Psoas muscle (tissue), 8 donors: ENCODE measurements around the gene AKIRIN1. TPM values are rescaled to one million over a fixed set of nuclear protein-coding genes. Genes with fewer than 3 reads are reported as not detected.
A peak's percentile ranks its signal among the peaks of the same experiment; 100 is the strongest.

Source experiments
- ATAC-seq, 4 donors: fragments of 200-7000 bp; cut with Tn5 transposase; one replicate each; pipeline ENCODE4 v1.9.1; 2020; ENCODE audit warnings: moderate library complexity in 3 of 4, mild to moderate bottlenecking in 2 of 4
- DNase-seq, 2 donors: peaks; one replicate each; pipeline ENCODE4 v3.0.0-alpha.2; 2020
- H3K27ac ChIP-seq: fragments of 200-600 bp; one replicate; pipeline ENCODE4 v1.8.0; 2022
- H3K27me3 ChIP-seq, 3 donors: fragments of 200-600 bp in 1 of 3; one replicate each; pipeline versions ENCODE4 v1.6.1 to v1.8.0; 2013 to 2022; ENCODE audit warnings: low read length in 2 of 3, mild to moderate bottlenecking in 2 of 3, moderate library complexity in 1 of 3; ENCODE audit not compliant: insufficient read depth in 3 of 3
- H3K36me3 ChIP-seq, 2 donors: fragments of 200-600 bp in 1 of 2; one replicate each; pipeline versions ENCODE4 v1.6.1 to v1.8.0; 2013 to 2022; ENCODE audit warnings: low read depth in 1 of 2, mild to moderate bottlenecking in 1 of 2, moderate library complexity in 1 of 2; ENCODE audit not compliant: insufficient read depth in 1 of 2
- H3K4me1 ChIP-seq: fragments of 200-600 bp; one replicate; pipeline ENCODE4 v1.8.0; 2022
- H3K4me3 ChIP-seq: fragments of 200-600 bp; one replicate; pipeline ENCODE4 v1.8.0; 2022; ENCODE audit warnings: mild to moderate bottlenecking
- H3K9me3 ChIP-seq: fragments of 200-600 bp; one replicate; pipeline ENCODE4 v1.8.0; 2022
- CTCF ChIP-seq: fragments of 200-600 bp; IDR thresholded peaks from one replicate; pipeline ENCODE4 v1.8.0; 2022; ENCODE audit warnings: antibody characterized with exemption
- WGBS, 3 donors: extraction: QIAGEN DNeasy Blood & Tissue Kit; methylation state at CpG; one replicate each; pipeline versions ENCODE4 v1.1.6 to v1.1.7; 2013; 5-methylcytosine and 5-hydroxymethylcytosine counted together
- intact Hi-C, 2 donors: fragments of 100-400 bp; cut with DNase I; formaldehyde crosslinking; loops; one replicate each; pipeline versions ENCODE4 v1.11.0 to v1.14.2; 2022
- polyA plus RNA-seq, 3 donors: library from polyadenylated mRNA; stranded (reverse); fragments of 200-250 nt; gene quantifications; one replicate each; pipeline ENCODE4 v1.2.3, GENCODE V29; 2013
- total RNA-seq, 4 donors: library from RNA; stranded (reverse); fragmentation: NEBNext Ultra II Directional in 2 of 4; extraction: Animal tissue kit (Norgen Biotek cat#: 25700) in 2 of 4; gene quantifications; one replicate each; pipeline versions ENCODE4 v1.2.1 to v1.2.4, GENCODE V29; 2021 to 2023
- donor health status: healthy with polysubstance abuse.
- donor health status: DM: no; HTN: no; CAD: no; lungs with moderate emphysema.
- donor health status: Bipolar disorder and iron deficiency.
- donor health status: healthy.
- donor health status: DM: yes; HTN: yes; CAD: no.
- donor health status: DM: no; HTN: no; CAD: no.
- donor health status: DM: no; HTN: no; CAD: no.
- donor health status: DM: yes; HTN: yes; CAD: no.

Gene AKIRIN1
- total and polyA plus RNA-seq, 7 donors: 20.0 to 65.3 (median 32.8) TPM

DNA sequence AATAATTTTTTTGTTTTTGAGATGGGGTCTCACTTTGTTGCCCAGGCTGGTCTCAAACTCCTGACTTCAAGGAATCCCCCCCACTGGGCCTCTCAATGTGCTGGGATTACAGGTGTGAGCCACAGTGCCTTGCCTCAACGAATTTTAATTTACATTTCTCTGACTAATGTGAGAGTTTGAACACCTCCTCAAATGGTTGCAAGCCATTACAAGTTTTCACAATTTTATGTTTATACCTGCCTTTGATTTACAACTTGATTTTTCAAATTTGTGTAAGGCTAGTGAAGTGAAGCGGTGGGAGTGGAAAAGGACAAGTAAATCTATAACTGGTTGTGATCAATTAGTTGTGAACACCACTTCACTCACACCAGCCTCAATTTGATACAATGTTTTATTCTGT lies 40.5 kb upstream of the AKIRIN1 start:
- no peaks in the 10 kb centered on the region for H3K36me3 ChIP-seq
- TF ChIP-seq CTCF: no peak
- H3K27me3 ChIP-seq: peaks cover 0 to 2% (median 0%) of the 10 kb centered on the region in 3 donors
- H3K27ac ChIP-seq: no peak overlapping the region
- 56 to 59% (median 58%) methylated on average over 2 of the region's 2 CpGs for WGBS, 3 donors
- H3K4me3 ChIP-seq: no peak overlapping the region
- no peaks in the 10 kb centered on the region for H3K4me1 ChIP-seq
- no peaks in the 10 kb centered on the region for H3K9me3 ChIP-seq
- intact Hi-C loops: no loop called here
- ATAC-seq (no peak), DNase-seq (no peak)

DNA sequence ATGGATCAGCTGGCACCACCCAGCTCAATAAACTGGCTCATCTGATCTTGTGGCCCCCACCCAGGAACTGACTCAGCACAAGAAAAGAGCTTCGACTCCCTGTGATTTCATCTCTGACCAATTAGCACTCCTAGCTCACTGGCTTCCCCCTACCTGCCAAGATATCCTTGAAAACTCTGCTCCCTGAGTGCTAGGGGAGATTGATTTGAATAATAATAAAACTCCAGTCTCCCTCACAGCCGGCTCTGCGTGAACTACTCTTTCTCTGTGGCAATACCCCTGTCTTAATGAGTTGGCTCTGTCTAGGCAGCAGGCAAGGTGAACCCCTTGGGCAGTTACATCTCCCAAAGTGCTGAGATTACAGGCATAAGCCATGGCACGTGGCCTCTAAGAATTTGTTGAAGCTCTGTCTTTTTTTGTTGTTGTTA lies 37.6 kb upstream of the AKIRIN1 start:
- ATAC-seq: no peak
- Histone ChIP-seq H3K27me3 (peaks cover 0 to 2% (median 0%) of the 10 kb centered on the region in 3 donors), H3K9me3 (no peaks in the 10 kb centered on the region), H3K4me1 (no peaks in the 10 kb centered on the region), H3K36me3 (no peaks in the 10 kb centered on the region), H3K4me3 (no peak overlapping the region), H3K27ac (no peak overlapping the region)
- WGBS, 3 donors: 25 to 34% (median 28%) methylated on average over 4 of the region's 4 CpGs
- TF ChIP-seq CTCF: no peak
- intact Hi-C loops: no loop called here
- no peak for DNase-seq

DNA sequence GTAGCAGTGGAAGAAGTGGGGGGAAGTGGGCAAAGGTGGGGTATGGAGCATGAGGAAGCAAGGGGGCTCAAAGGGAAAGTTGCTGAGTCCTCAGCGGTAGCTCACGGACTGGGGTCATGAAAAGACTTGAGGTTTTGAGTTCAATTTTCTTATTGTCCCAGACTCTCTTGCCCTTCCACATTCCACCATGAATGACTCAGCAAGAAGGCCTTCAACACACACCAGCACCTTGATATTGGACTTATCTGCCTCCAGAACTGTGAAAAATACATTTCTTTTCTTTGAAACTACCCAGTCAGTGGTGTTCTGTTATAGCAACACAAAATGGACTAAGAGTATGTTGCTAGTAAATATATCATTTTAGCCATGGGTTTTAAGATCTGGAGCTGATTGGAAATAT lies 32.1 kb upstream of the AKIRIN1 start:
- 90 to 97% (median 93%) methylated on average over 2 of the region's 2 CpGs for WGBS, 3 donors
- no peak for TF ChIP-seq CTCF
- H3K27ac ChIP-seq: no peak overlapping the region
- intact Hi-C loops: no loop called here
- H3K9me3 ChIP-seq: no peaks in the 10 kb centered on the region
- H3K36me3 ChIP-seq: no peaks in the 10 kb centered on the region
- H3K27me3 ChIP-seq: peaks cover 0 to 7% (median 0%) of the 10 kb centered on the region in 3 donors
- no peak for DNase-seq
- peaks cover 3% of the 10 kb centered on the region for H3K4me1 ChIP-seq
- no peak overlapping the region for H3K4me3 ChIP-seq
- ATAC-seq: no peak

DNA sequence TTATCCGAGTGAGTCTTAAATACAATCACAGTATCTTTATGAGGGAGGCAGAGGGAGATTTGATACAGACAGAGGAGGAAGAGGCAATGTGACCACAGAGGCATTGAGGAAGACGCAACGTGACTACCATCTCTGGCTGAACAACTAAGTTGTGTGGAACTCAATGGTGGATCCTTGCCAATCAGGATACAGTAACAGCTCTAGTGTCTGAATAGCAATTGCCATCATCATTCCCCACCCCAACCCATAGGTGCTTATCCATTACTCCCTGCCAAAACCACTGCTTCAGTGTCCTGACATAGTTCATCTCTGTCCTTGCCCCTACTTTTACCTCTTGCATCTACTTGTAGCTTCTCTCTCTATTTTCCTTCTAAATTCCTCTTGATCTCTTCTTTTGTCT lies 29.0 kb upstream of the AKIRIN1 start:
- peak in 3 of 4 donors; percentile 33 to 80 (median 79) for ATAC-seq

More for the DNA sequence above, 29.0 kb upstream of the AKIRIN1 start:
- no peak for TF ChIP-seq CTCF
- H3K4me3 ChIP-seq: no peak overlapping the region
- intact Hi-C loops: no loop called here
- H3K4me1 ChIP-seq: peaks cover 3% of the 10 kb centered on the region
- H3K36me3 ChIP-seq: no peaks in the 10 kb centered on the region
- no peaks in the 10 kb centered on the region for H3K9me3 ChIP-seq
- DNase-seq: no peak
- H3K27me3 ChIP-seq: peaks cover 0 to 4% (median 0%) of the 10 kb centered on the region in 3 donors
- no peak overlapping the region for H3K27ac ChIP-seq
- 45 to 55% (median 46%) methylated on average over 3 of the region's 3 CpGs for WGBS, 3 donors
